ENCODE data around the gene COL23A1. TPM values are rescaled to one million over a fixed set of nuclear protein-coding genes. Genes with fewer than 3 reads are reported as not detected.

COL23A1 gene
- total and polyA plus RNA-seq, 2 of the 8 experiments (the other 6 are each of a cell fraction or from before 2014, with no cell fraction given): 3.1 to 4.7 TPM

GRCh38 chr5:178407646-178408045 lies 182.5 kb downstream of the COL23A1 start (continued):
- TF ChIP-seq CHD7 (IDR thresholded peaks at IDR 0.05; ENCODE audit: insufficient replicate concordance, low read length) (no peak), FOSL1 (IDR thresholded peaks at IDR 0.05; ENCODE audit: insufficient read depth, low read depth, low read length) (no peak), KDM1A (IDR thresholded peaks at IDR 0.05; ENCODE audit: borderline replicate concordance, low read length) (no peak)

All from H1 (cell line).